Measurements from ENCODE around the gene VAV3.

DNA sequence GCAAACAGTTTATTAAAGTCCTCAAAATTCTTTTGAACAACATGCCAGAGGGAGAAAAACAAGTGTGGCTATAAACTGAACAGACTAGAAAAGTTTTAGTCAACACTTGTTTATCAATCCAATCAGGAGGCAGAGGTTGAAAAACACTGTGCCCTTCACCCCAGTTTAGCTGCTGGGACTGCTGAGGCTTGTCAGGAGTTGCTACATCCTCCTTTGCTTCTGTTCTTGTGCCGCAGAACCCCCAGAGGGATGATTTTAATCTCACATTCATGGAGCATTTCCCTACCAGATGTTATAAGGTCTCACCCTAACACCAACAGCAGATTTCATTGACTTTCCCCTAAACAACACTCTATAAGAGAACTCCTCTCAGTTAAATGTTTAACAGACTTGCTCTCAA lies 321.2 kb downstream of the VAV3 start:
- TF ChIP-seq CTCF (IDR thresholded peaks at IDR 0.05) (no peak), EP300 (IDR thresholded peaks at IDR 0.05) (no peak), POLR2A (IDR thresholded peaks at IDR 0.05) (no peak)
